HG03095 (cell line): ENCODE measurements around the gene PGRMC2.

Experiments
- ATAC-seq: cut with Tn5 transposase; IDR thresholded peaks from one replicate; pipeline ENCODE4 v1.9.1; 2021; ENCODE audit warnings: moderate library complexity; ENCODE audit not compliant: unreplicated experiment

The PGRMC2 gene

GRCh38 chr4:128225148-128225547 lies 62.5 kb downstream of the PGRMC2 start:
- ATAC-seq: no peak

GRCh38 chr4:128221586-128221985 lies 66.0 kb downstream of the PGRMC2 start:
- ATAC-seq: no peak

- ATAC-seq: no peak
These were observed 67.1 kb downstream of the PGRMC2 start for GRCh38 chr4:128220286-128221235.
